SK-N-SH treated with all-trans-retinoic acid at 6 μM for 48 hours (cell line): Measurements from ENCODE around the gene SLC39A3.

ENCODE experiments used
- ATAC-seq: fragments of 200-7000 bp; cut with Tn5 transposase; 3 replicates; pipeline ENCODE4 v1.9.1; 2020; ENCODE audit warnings: mild to moderate bottlenecking, moderate library complexity
- ARNTL ChIP-seq: fragments of 450-650 bp; formaldehyde crosslinking; IDR thresholded peaks from 2 replicates; pipeline ENCODE4 v1.5.0; 2020; ENCODE audit warnings: low read depth, mild to moderate bottlenecking, moderate library complexity, borderline replicate concordance
- BACH2 ChIP-seq: fragments of 250-450 bp; sonication (Bioruptor Pico); IDR thresholded peaks from 2 replicates; pipeline ENCODE4 v1.9.0; 2021; ENCODE audit warnings: mild to moderate bottlenecking, borderline replicate concordance
- CREB5 ChIP-seq: fragments of 250-450 bp; sonication (Bioruptor Pico); IDR thresholded peaks from 2 replicates; pipeline ENCODE4 v1.5.1; 2020; ENCODE audit warnings: low read depth, mild to moderate bottlenecking, moderate library complexity
- CSDC2 ChIP-seq: fragments of 250-450 bp; sonication (Bioruptor Pico); IDR thresholded peaks from 2 replicates; pipeline ENCODE4 v1.5.0; 2020; ENCODE audit warnings: mild to moderate bottlenecking, moderate library complexity
- CSRNP3 ChIP-seq: fragments of 250-450 bp; sonication (Bioruptor Pico); IDR thresholded peaks from 2 replicates; pipeline ENCODE4 v1.5.1; 2021; ENCODE audit warnings: mild to moderate bottlenecking, moderate library complexity
- ESRRG ChIP-seq: fragments of 250-450 bp; sonication (Bioruptor Pico); IDR thresholded peaks from 2 replicates; pipeline ENCODE4 v1.6.1; 2021; ENCODE audit warnings: mild to moderate bottlenecking
- GLIS3 ChIP-seq: fragments of 250-450 bp; sonication (Bioruptor Pico); IDR thresholded peaks from 2 replicates; pipeline ENCODE4 v1.5.0; 2020; ENCODE audit warnings: mild to moderate bottlenecking, moderate library complexity
- ISL1 ChIP-seq: fragments of 250-450 bp; sonication (Bioruptor Pico); IDR thresholded peaks from 2 replicates; pipeline ENCODE4 v2.1.2; 2022; ENCODE audit warnings: mild to moderate bottlenecking, moderate library complexity
- OSR1 ChIP-seq: fragments of 250-450 bp; sonication (Bioruptor Pico); IDR thresholded peaks from 2 replicates; pipeline ENCODE4 v1.8.0; 2022; ENCODE audit warnings: moderate library complexity, mild to moderate bottlenecking, inconsistent platforms
- PATZ1 ChIP-seq: fragments of 250-450 bp; sonication (Bioruptor Pico); IDR thresholded peaks from 2 replicates; pipeline ENCODE4 v1.8.0; 2020; ENCODE audit warnings: mild to moderate bottlenecking, moderate library complexity, borderline replicate concordance
- PPARA ChIP-seq: fragments of 250-450 bp; sonication (Bioruptor Pico); IDR thresholded peaks from 2 replicates; pipeline ENCODE4 v1.5.0; 2020; ENCODE audit warnings: mild to moderate bottlenecking, borderline replicate concordance
- RARB ChIP-seq: fragments of 250-450 bp; sonication (Bioruptor Pico); IDR thresholded peaks from 2 replicates; pipeline ENCODE4 v1.8.0; 2021; ENCODE audit warnings: mild to moderate bottlenecking, moderate library complexity
- SNAI2 ChIP-seq: fragments of 250-450 bp; sonication (Bioruptor Pico); IDR thresholded peaks from 2 replicates; pipeline ENCODE4 v1.5.0; 2020; ENCODE audit warnings: mild to moderate bottlenecking, moderate library complexity
- TCF4 ChIP-seq: fragments of 250-450 bp; sonication (Bioruptor Pico); IDR thresholded peaks from 2 replicates; pipeline ENCODE4 v1.8.0; 2021; ENCODE audit warnings: mild to moderate bottlenecking, moderate library complexity, borderline replicate concordance
- TOX ChIP-seq: fragments of 250-450 bp; sonication (Bioruptor Pico); IDR thresholded peaks from 2 replicates; pipeline ENCODE4 v1.8.0; 2021; ENCODE audit warnings: mild to moderate bottlenecking, moderate library complexity, borderline replicate concordance
- TSHZ2 ChIP-seq: fragments of 250-450 bp; sonication (Bioruptor Pico); IDR thresholded peaks from 2 replicates; pipeline ENCODE4 v1.5.0; 2020; ENCODE audit warnings: mild to moderate bottlenecking, moderate library complexity
- ZC3H10 ChIP-seq: fragments of 250-450 bp; sonication (Bioruptor Pico); IDR thresholded peaks from 2 replicates; pipeline ENCODE4 v1.5.1; 2021; ENCODE audit warnings: mild to moderate bottlenecking, moderate library complexity
- ZFP30 ChIP-seq: fragments of 450-650 bp; formaldehyde crosslinking; IDR thresholded peaks from 2 replicates; pipeline ENCODE4 v1.5.0; 2022; ENCODE audit warnings: mild to moderate bottlenecking, moderate library complexity
- ZNF70 ChIP-seq: fragments of 450-650 bp; formaldehyde crosslinking; IDR thresholded peaks from 2 replicates; pipeline ENCODE4 v1.5.0; 2020; ENCODE audit warnings: mild to moderate bottlenecking, moderate library complexity
- ZNF8 ChIP-seq: fragments of 450-650 bp; formaldehyde crosslinking; IDR thresholded peaks from 2 replicates; pipeline ENCODE4 v1.5.0; 2020; ENCODE audit warnings: mild to moderate bottlenecking, moderate library complexity

Gene SLC39A3

GRCh38 chr19:2774083-2774679 lies 34.4 kb upstream of the SLC39A3 start:
- TF ChIP-seq GLIS3 (CRISPR knock-in tag): no peak
- no peak for TF ChIP-seq ISL1
- no peak for TF ChIP-seq TCF4 (CRISPR knock-in tag)
- TF ChIP-seq SNAI2 (CRISPR knock-in tag): no peak
- no peak for TF ChIP-seq ESRRG (CRISPR knock-in tag)
- no peak for TF ChIP-seq ARNTL (CRISPR knock-in tag)
- TF ChIP-seq CREB5 (CRISPR knock-in tag): no peak
- no peak for TF ChIP-seq CSRNP3 (CRISPR knock-in tag)
- TF ChIP-seq TOX: no peak
- TF ChIP-seq ZNF8: no peak
- no peak for TF ChIP-seq OSR1 (CRISPR knock-in tag)
- TF ChIP-seq TSHZ2 (CRISPR knock-in tag): no peak
- TF ChIP-seq CSDC2 (CRISPR knock-in tag): no peak
- no peak for TF ChIP-seq RARB (CRISPR knock-in tag)
- TF ChIP-seq PPARA: no peak
- TF ChIP-seq ZNF70: no peak
- no peak for TF ChIP-seq ZFP30 (CRISPR knock-in tag)
- TF ChIP-seq, all 23 proteins: peak for 0
- no peak for ATAC-seq

GRCh38 chr19:2771786-2772674 lies 32.2 kb upstream of the SLC39A3 start:
- TF ChIP-seq ISL1: no peak
- no peak for TF ChIP-seq SNAI2 (CRISPR knock-in tag)
- TF ChIP-seq ZNF8: no peak
- no peak for TF ChIP-seq TSHZ2 (CRISPR knock-in tag)
- no peak for TF ChIP-seq ZC3H10 (CRISPR knock-in tag)

GRCh38 chr19:2770055-2771013 lies 30.5 kb upstream of the SLC39A3 start:
- ATAC-seq: no peak
- TF ChIP-seq PATZ1: no peak
- TF ChIP-seq ZNF8: no peak
- no peak for TF ChIP-seq ISL1
- no peak for TF ChIP-seq OSR1 (CRISPR knock-in tag)
- TF ChIP-seq BACH2 (CRISPR knock-in tag): no peak
- TF ChIP-seq RARB (CRISPR knock-in tag): no peak
- no peak for TF ChIP-seq ZFP30 (CRISPR knock-in tag)
- no peak for TF ChIP-seq CSRNP3 (CRISPR knock-in tag)

More at GRCh38 chr19:2771786-2772674, 32.2 kb upstream of the SLC39A3 start:
- ATAC-seq: no peak
